Esophagus squamous epithelium (tissue), 4 donors: ENCODE results near the gene TBC1D1.

Source experiments
- CTCF ChIP-seq, 6 experiments: fragments of 450-650 bp in 4 of 6; fragments of 200-600 bp in 2 of 6; sonication (generic) in 2 of 6; IDR thresholded peaks; one replicate each; pipeline ENCODE4 v1.5.1; 2016 to 2019; ENCODE audit warnings: antibody characterized with exemption in 6 of 6, mild to moderate bottlenecking in 4 of 6, moderate library complexity in 4 of 6
- POLR2A ChIP-seq, 4 donors: fragments of 450-650 bp; IDR thresholded peaks; one replicate each; pipeline ENCODE4 v1.6.1; 2017; ENCODE audit warnings: antibody characterized with exemption in 4 of 4, mild to moderate bottlenecking in 4 of 4, moderate library complexity in 3 of 4

DNA sequence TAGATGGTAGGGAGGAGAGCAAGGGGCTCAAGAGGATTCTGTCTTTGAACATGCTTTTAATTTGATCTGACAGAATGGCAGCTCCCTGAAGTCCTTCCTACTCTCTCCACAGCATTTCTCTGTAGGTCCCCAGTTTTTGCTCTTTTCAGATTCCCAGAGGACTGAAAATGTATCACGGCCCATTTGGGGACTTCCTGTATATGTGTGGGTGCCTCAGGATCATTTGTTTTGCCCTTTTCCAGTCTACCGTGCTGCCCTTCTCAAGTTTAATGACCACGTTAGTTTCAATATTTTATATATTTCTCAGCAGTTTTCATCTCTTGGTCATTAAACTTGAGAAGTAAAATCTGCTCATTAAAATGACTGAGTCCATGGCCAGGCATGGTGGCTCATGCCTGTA, 2.3 kb downstream of the TBC1D1 start:
- TF ChIP-seq POLR2A (IDR thresholded peaks at IDR 0.05) (no peak), CTCF (IDR thresholded peaks at IDR 0.05) (no peak)
